A549 (cell line): Measurements from ENCODE around the gene RBM47. TPM values are rescaled to one million over a fixed set of nuclear protein-coding genes. Genes with fewer than 3 reads are reported as not detected.

Source experiments
- ATAC-seq, 2 experiments: fragments of 200-7000 bp in 1 of 2; fragments of >200 bp in 1 of 2; cut with Nextera tagmentation in 1 of 2; cut with Tn5 transposase in 1 of 2; 3 replicates each; pipeline versions ENCODE4 v1.8.0 to v1.9.1; 2018 to 2020; ENCODE audit warnings: mild to moderate bottlenecking in 1 of 2, moderate library complexity in 1 of 2
- CTCF ChIA-PET: fragments of 300-600 bp; sonication (Branson Sonifier 250); formaldehyde crosslinking; extraction: SDS; loops from one replicate; lab custom pipeline; 2021; ENCODE audit warnings: antibody characterized with exemption, inconsistent platforms; lab: Yijun Ruan, JAX
- POLR2A ChIA-PET: fragments of 350-600 bp; formaldehyde crosslinking; extraction: SDS; loops from one replicate; lab custom pipeline; 2021; ENCODE audit warnings: antibody characterized with exemption, inconsistent platforms; lab: Yijun Ruan, JAX
- DNase-seq, 2 experiments: peaks; one replicate each; pipeline versions ENCODE4 v3.0.0 to v3.0.0-alpha.2; 2011 to 2016; ENCODE audit warnings: low read depth in 1 of 2, low spot score in 1 of 2
- FAIRE-seq: peaks from 2 replicates; lab custom pipeline; 2011; peaks lifted over from hg19 to GRCh38; lab: Jason Lieb, UNC
- H3K27ac ChIP-seq, 2 experiments: fragments of >200 bp; sonication (Bioruptor Twin); formaldehyde crosslinking; 3 replicates each; pipeline ENCODE4 v1.5.1; 2016 to 2017
- H3K4me1 ChIP-seq: fragments of >200 bp; sonication (Bioruptor Twin); formaldehyde crosslinking; 3 replicates; pipeline ENCODE4 v1.6.1; 2016
- H3K4me2 ChIP-seq: fragments of >200 bp; sonication (Bioruptor Twin); formaldehyde crosslinking; 3 replicates; pipeline ENCODE4 v1.6.1; 2016
- H3K4me3 ChIP-seq: fragments of >200 bp; sonication (Bioruptor Twin); formaldehyde crosslinking; 3 replicates; pipeline ENCODE4 v1.5.1; 2016
- H3K9me3 ChIP-seq: fragments of >200 bp; sonication (Bioruptor Twin); formaldehyde crosslinking; 3 replicates; pipeline ENCODE4 v1.6.1; 2016
- CBX8 ChIP-seq: fragments of 200-600 bp; sonication (generic); IDR thresholded peaks from 2 replicates; pipeline ENCODE4 v1.6.1; 2016
- CEBPB ChIP-seq, 2 experiments: fragments of >200 bp in 1 of 2; sonication (Bioruptor Twin) in 1 of 2; formaldehyde crosslinking in 1 of 2; IDR thresholded peaks; 2 replicates each; pipeline ENCODE4 v1.6.1; 2012 to 2016
- CHD2 ChIP-seq: fragments of 150-350 bp; IDR thresholded peaks from 2 replicates; pipeline ENCODE4 v1.6.1; 2014; ENCODE audit warnings: low read length; ENCODE audit not compliant: partially characterized antibody
- CHD4 ChIP-seq: fragments of 200-600 bp; sonication (generic); IDR thresholded peaks from 2 replicates; pipeline ENCODE4 v1.6.1; 2016; ENCODE audit warnings: antibody characterized with exemption, mild to moderate bottlenecking, borderline replicate concordance
- FOSL2 ChIP-seq, 2 experiments: fragments of 450-650 bp in 1 of 2; fragments of >200 bp in 1 of 2; sonication (Bioruptor Twin) in 1 of 2; formaldehyde crosslinking; IDR thresholded peaks; 2 replicates each; pipeline versions ENCODE4 v1.5.0 to v1.6.1; 2016 to 2020; ENCODE audit warnings: mild to moderate bottlenecking in 1 of 2, moderate library complexity in 1 of 2
- FOXS1 ChIP-seq: fragments of 250-450 bp; sonication (Bioruptor Pico); IDR thresholded peaks from 2 replicates; pipeline ENCODE4 v1.5.0; 2020; ENCODE audit warnings: mild to moderate bottlenecking, moderate library complexity
- HDAC2 ChIP-seq: fragments of 200-600 bp; sonication (generic); IDR thresholded peaks from 2 replicates; pipeline ENCODE4 v1.6.1; 2016
- HOXB5 ChIP-seq: fragments of 250-450 bp; sonication (Bioruptor Pico); IDR thresholded peaks from 2 replicates; pipeline ENCODE4 v1.5.0; 2020; ENCODE audit warnings: mild to moderate bottlenecking, moderate library complexity
- JUN ChIP-seq, 2 experiments: fragments of >200 bp; sonication (Bioruptor Twin); formaldehyde crosslinking; IDR thresholded peaks; 2 replicates in 1 of 2; 3 replicates in 1 of 2; pipeline ENCODE4 v1.6.1; 2016 to 2017
- JUNB ChIP-seq: fragments of >200 bp; sonication (Bioruptor Twin); formaldehyde crosslinking; IDR thresholded peaks from 2 replicates; pipeline ENCODE4 v1.6.1; 2016
- KDM5A ChIP-seq: fragments of 200-600 bp; sonication (generic); IDR thresholded peaks from 2 replicates; pipeline ENCODE4 v1.6.1; 2016; ENCODE audit warnings: antibody characterized with exemption, mild to moderate bottlenecking
- MAX ChIP-seq: IDR thresholded peaks from 2 replicates; pipeline ENCODE4 v1.6.1; 2012
- MAZ ChIP-seq: fragments of 150-350 bp; IDR thresholded peaks from 2 replicates; pipeline ENCODE4 v1.6.1; 2014; ENCODE audit warnings: antibody characterized with exemption, low read depth, low read length, borderline replicate concordance
- MYC ChIP-seq: IDR thresholded peaks from 2 replicates; pipeline ENCODE4 v1.6.1; 2012; ENCODE audit warnings: mild to moderate bottlenecking, inconsistent platforms, low read length, improper control_type of control experiment, borderline replicate concordance
- PBX3 ChIP-seq: IDR thresholded peaks from 2 replicates; pipeline ENCODE4 v1.6.1; 2012
- PHF8 ChIP-seq: fragments of 200-600 bp; sonication (generic); IDR thresholded peaks from 2 replicates; pipeline ENCODE4 v1.6.1; 2016; ENCODE audit warnings: low read depth, mild to moderate bottlenecking, antibody characterized with exemption, moderate library complexity, borderline replicate concordance
- RAD21 ChIP-seq, 2 experiments: fragments of >200 bp in 1 of 2; sonication (Bioruptor Twin) in 1 of 2; formaldehyde crosslinking in 1 of 2; IDR thresholded peaks in 1 of 2; conservative IDR thresholded peaks in 1 of 2; 2 replicates in 1 of 2; 3 replicates in 1 of 2; pipeline ENCODE4 v1.6.1; 2012 to 2018; ENCODE audit warnings: inconsistent platforms in 1 of 2
- RCOR1 ChIP-seq: fragments of 150-350 bp; IDR thresholded peaks from 2 replicates; pipeline ENCODE4 v1.6.1; 2014; ENCODE audit warnings: antibody characterized with exemption, low read length, low read depth
- RNF2 ChIP-seq: fragments of 200-600 bp; sonication (generic); IDR thresholded peaks from 2 replicates; pipeline ENCODE4 v1.6.1; 2016; ENCODE audit warnings: low read depth, mild to moderate bottlenecking, antibody characterized with exemption, moderate library complexity, borderline replicate concordance
- ZC3H11A ChIP-seq: fragments of 450-650 bp; IDR thresholded peaks from 2 replicates; pipeline ENCODE4 v1.6.1; 2014; ENCODE audit warnings: antibody characterized with exemption, mild to moderate bottlenecking
- WGBS: methylation state at CpG from one replicate; pipeline ENCODE4 v1.1.6; 2017; ENCODE audit errors: missing lambda C conversion rate; 5-methylcytosine and 5-hydroxymethylcytosine counted together
- polyA plus RNA-seq, 4 experiments: library from polyadenylated mRNA; depleted of rRNA in 3 of 4; stranded (reverse); fragments of >200 nt; fragmentation: RNase III in 1 of 4; extraction: RNeasy Plus Mini Kit Qiagen cat#74134 plus additional on column Dnase treatment in 1 of 4; gene quantifications; 2 replicates in 3 of 4; 3 replicates in 1 of 4; pipeline ENCODE4 v1.2.3, GENCODE V29; 2011 to 2017
- TF ChIP-seq, protein P1 (sequence below): fragments of 250-450 bp; sonication (Bioruptor Pico); IDR thresholded peaks from 2 replicates; pipeline ENCODE4 v1.5.0; 2021; ENCODE audit warnings: mild to moderate bottlenecking, moderate library complexity, borderline replicate concordance

The RBM47 gene
- polyA plus RNA-seq, 2 of the 4 experiments (the other 2 are of a cell fraction), result 38.1 to 43.3 TPM

GRCh38 chr4:40612283-40612682 lies 17.4 kb downstream of the RBM47 start:
- ChIA-PET POLR2A (no interaction called here), CTCF (interaction anchor here (0.5 to 1.4 kb wide), 2 partner anchors 18 to 102 kb away, joined by 3 to 4 read pairs; no protein-coding TSS in a partner anchor)
- FAIRE-seq, result no peak
- H3K9me3 ChIP-seq, result no peaks in the 10 kb centered on the region
- DNase-seq, result no peak
- H3K4me3 ChIP-seq, result no peak overlapping the region
- H3K4me2 ChIP-seq, result no peak overlapping the region
- H3K4me1 ChIP-seq, result peaks cover 23% of the 10 kb centered on the region; the same call in 2 of the 3 replicates
- TF ChIP-seq HOXB5 (CRISPR knock-in tag) (no peak), JUN (IDR thresholded peaks at IDR 0.05) (no peak), JUNB (no peak), MAX (no peak), HDAC2 (no peak), RCOR1 (no peak), MYC (no peak), RAD21 (conservative IDR thresholded peaks at IDR 0.05 in 1 of 2, IDR thresholded peaks at IDR 0.05 in 1 of 2) (no peak), PBX3 (no peak), PHF8 (no peak), FOSL2 (IDR thresholded peaks at IDR 0.05) (no peak), FOSL2 (CRISPR knock-in tag; IDR thresholded peaks at IDR 0.05) (no peak), ZC3H11A (no peak)
- no peak for ATAC-seq
- WGBS, result 93% methylated on average over 4 of the region's 4 CpGs
- H3K27ac ChIP-seq, result no peak overlapping the region

GRCh38 chr4:40608628-40609027 lies 21.0 kb downstream of the RBM47 start:
- H3K27ac ChIP-seq, result no peak overlapping the region
- CTCF ChIA-PET, result interaction anchor here (0.6 kb wide), 2 partner anchors 81 to 437 kb away, joined by 3 to 4 read pairs; no protein-coding TSS in a partner anchor
- POLR2A ChIA-PET, result no interaction called here
- no peak overlapping the region for H3K4me3 ChIP-seq
- no peak for ATAC-seq
- H3K4me1 ChIP-seq, result peaks cover 32% of the 10 kb centered on the region; the same call in 2 of the 3 replicates
- no peak for FAIRE-seq
- no peak overlapping the region for H3K4me2 ChIP-seq
- DNase-seq, result no peak
- no peaks in the 10 kb centered on the region for H3K9me3 ChIP-seq
- 93% methylated on average over 2 of the region's 2 CpGs for WGBS
- no peak for TF ChIP-seq FOXS1 (CRISPR knock-in tag)
- TF ChIP-seq CHD2, result no peak
- TF ChIP-seq CBX8, result no peak
- no peak for TF ChIP-seq CHD4
- TF ChIP-seq RNF2, result no peak
- TF ChIP-seq KDM5A, result no peak
- no peak for TF ChIP-seq FOSL2 (IDR thresholded peaks at IDR 0.05)
- no peak for TF ChIP-seq FOSL2 (CRISPR knock-in tag; IDR thresholded peaks at IDR 0.05)
- TF ChIP-seq MAZ, result no peak

DNA sequence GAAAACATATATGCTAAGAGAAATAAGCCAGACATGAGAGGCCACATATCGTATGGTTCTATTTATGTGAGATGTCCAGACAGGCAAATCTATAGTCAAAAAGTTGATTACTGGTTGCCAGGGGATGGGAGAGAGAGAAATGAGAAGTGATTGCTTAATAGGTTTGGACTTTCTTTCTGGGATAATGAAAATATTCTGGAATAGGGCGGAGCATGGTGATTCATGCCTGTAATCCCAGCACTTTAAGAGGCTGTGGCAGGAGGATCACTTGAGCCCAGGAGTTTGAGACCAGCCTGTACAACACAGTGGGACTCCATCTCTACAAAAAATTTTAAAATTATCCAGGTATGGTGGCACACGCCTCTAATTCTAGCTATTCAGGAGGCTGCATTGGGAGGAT lies 22.4 kb downstream of the RBM47 start:
- CTCF ChIA-PET, result no interaction called here
- Histone ChIP-seq H3K4me1 (peaks cover 30% of the 10 kb centered on the region; the same call in 2 of the 3 replicates), H3K4me3 (no peak overlapping the region), H3K9me3 (no peaks in the 10 kb centered on the region), H3K4me2 (peak overlapping the region; percentile 28; the same call in 2 of the 3 replicates), H3K27ac (0 out of 6 replicates have a peak overlapping the region, but pooled peaks of 1 of the 2 experiments have one; percentile 1)
- 85% methylated on average over 3 of the region's 3 CpGs for WGBS
- DNase-seq (no peak), ATAC-seq (peak in 1 of 2 experiments; percentile 49; a peak in 1 of 6 replicates), FAIRE-seq (no peak)
- no peak for TF ChIP-seq PBX3
- TF ChIP-seq CEBPB (IDR thresholded peaks at IDR 0.05), result peak in 1 of 2 experiments; percentile 24; a peak in 1 of 4 replicates
- TF ChIP-seq, protein P1, sequence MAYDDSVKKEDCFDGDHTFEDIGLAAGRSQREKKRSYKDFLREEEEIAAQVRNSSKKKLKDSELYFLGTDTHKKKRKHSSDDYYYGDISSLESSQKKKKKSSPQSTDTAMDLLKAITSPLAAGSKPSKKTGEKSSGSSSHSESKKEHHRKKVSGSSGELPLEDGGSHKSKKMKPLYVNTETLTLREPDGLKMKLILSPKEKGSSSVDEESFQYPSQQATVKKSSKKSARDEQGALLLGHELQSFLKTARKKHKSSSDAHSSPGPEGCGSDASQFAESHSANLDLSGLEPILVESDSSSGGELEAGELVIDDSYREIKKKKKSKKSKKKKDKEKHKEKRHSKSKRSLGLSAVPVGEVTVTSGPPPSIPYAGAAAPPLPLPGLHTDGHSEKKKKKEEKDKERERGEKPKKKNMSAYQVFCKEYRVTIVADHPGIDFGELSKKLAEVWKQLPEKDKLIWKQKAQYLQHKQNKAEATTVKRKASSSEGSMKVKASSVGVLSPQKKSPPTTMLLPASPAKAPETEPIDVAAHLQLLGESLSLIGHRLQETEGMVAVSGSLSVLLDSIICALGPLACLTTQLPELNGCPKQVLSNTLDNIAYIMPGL (CRISPR knock-in tag), result no peak
- TF ChIP-seq PHF8, result no peak
- POLR2A ChIA-PET, result no interaction called here
